GM21737 (cell line): ENCODE data around the gene MIF4GD.

Experiments
- ATAC-seq: cut with Tn5 transposase; IDR thresholded peaks from one replicate; pipeline ENCODE4 v1.9.1; 2021; ENCODE audit warnings: mild to moderate bottlenecking, moderate library complexity; ENCODE audit not compliant: unreplicated experiment

MIF4GD gene

GRCh38 chr17:75238684-75239191, 32.3 kb downstream of the MIF4GD start:
- ATAC-seq, result no peak

GRCh38 chr17:75238020-75238580, 32.9 kb downstream of the MIF4GD start:
- no peak for ATAC-seq

GRCh38 chr17:75237100-75238014, 33.7 kb downstream of the MIF4GD start:
- no peak for ATAC-seq

GRCh38 chr17:75232786-75233185, 38.2 kb downstream of the MIF4GD start:
- ATAC-seq, result no peak

- no peak for ATAC-seq
These were observed 39.1 kb downstream of the MIF4GD start for GRCh38 chr17:75231741-75232464.

GRCh38 chr17:75231071-75231470, 40.0 kb downstream of the MIF4GD start:
- no peak for ATAC-seq

- ATAC-seq, result no peak
These were observed 42.2 kb downstream of the MIF4GD start for GRCh38 chr17:75228847-75229246.

GRCh38 chr17:75228305-75228704, 42.7 kb downstream of the MIF4GD start:
- ATAC-seq, result no peak

GRCh38 chr17:75227729-75228128, 43.3 kb downstream of the MIF4GD start:
- no peak for ATAC-seq

GRCh38 chr17:75225016-75225415, 46.0 kb downstream of the MIF4GD start:
- ATAC-seq, result no peak

GRCh38 chr17:75219815-75220214, 51.2 kb downstream of the MIF4GD start:
- no peak for ATAC-seq

GRCh38 chr17:75218131-75218530, 52.9 kb downstream of the MIF4GD start:
- no peak for ATAC-seq
